Fibroblast of upper back skin (primary cell): ENCODE results near the gene PIGO.

Source experiments
- DNase-seq: peaks from one replicate; pipeline ENCODE4 v3.0.0-alpha.2; 2013

The PIGO gene

DNA sequence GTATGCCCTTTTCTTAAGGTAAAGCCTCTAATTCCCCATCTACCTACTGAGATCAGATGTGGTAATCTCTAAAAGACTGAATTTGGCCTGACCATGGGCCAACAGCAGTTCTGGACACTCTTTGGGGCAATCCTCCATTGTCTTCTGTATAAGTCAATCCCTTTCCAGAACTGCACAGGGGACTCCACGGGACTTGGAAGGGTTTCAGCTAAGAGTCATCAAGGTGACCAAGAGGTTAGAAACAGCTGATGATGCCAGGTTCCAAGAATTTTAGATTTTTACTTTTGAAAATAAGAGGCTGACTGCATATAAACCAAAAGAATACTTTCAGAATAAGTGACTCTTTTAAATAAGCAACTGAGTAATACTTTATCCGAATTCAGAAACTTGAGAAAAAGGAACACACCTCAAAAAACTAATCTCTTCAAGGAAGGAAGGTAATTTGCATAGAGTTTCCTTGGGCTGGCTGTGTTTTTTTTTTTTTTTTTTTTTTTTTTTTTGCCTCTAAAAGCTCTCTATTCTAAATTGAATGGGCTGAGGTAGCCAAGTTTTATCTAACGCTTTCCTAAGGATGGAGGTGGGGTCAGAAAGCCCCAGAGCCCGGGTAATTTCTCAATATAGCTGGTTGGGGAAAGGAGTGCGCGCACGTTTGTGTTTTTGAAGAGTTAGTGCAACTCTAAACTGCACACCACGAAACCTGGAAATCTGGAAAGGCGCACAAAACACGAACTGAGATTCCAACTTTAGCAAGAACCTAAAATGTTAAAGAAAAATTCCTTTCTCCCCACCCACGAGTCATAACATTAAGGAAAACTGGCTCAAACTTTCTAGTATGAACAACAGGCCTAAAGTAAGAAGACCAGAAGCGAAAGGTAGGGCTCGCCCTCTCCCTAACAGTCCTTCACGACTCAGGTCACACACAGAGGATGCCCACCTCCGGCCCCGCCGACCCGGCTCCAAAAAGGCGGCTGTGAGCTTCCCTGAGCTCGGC, 25.3 kb downstream of the PIGO start:
- peak; percentile 35 for DNase-seq

DNA sequence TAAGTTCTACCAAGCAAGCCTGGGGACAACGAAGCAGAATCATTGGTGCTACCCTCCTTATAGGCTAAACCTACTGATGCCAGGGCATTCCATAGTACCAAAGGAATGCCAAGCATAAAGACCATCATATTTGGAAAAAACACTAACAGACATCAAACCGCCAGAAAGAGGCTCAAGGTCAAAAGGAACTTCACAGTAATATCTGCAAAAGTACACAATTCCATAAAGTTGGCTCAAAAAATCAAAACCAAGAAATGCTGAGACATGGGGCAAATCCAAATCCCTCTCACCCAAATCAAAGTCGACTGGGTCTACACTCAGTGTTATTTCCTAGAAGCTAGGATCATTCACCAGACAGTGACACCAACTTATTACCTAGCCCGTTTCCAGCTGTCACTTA, 27.4 kb downstream of the PIGO start:
- DNase-seq, result no peak

DNA sequence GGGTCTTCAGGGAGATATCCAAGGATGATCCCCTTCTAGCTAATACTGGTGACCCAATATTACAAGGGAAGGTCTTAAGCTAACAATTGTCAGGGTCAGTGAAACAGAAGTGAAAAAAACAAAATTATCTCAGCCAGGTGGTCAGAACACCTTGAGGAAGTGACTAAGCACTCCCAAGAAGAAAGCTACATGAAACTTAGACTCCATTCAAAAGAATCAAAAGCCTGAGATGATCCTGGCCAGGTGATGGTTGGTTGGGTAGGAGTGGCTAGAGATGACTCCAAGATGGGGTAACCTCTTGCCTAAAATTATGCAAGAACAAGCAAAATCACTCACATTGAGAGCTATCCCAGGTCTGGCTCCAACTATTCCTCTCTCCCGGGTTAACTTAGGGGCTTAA, 29.3 kb downstream of the PIGO start:
- no peak for DNase-seq

DNA sequence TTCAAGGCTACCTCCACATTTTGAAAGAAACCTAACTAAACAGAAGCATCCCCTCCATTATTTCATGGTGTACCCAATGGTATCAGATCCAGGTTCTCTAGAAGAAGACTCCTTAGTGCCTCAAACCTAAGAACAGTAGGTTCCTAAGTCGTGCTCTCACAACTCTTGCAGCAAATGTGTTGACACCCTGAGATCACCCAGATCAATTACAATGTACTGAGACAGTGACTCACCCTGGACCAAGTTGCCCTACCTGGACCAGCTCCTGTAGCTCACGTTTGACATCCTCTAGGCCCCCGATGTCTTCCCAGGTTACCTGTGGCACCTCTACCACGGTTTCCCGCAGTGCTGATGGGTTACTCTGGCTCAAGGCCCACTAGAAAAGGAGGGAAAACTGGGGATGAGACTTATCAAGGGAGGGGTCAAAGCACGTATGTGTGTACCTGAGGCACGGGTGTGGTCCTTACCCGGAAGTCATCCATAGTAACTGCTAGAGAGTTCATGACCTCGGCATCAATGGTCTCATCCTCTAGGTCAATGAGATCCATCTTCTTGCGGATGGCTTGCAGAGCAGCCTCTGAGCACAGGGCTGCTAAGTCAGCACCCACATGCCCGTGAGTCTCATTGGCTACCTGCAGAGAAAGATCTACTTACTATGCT, 35.7 kb downstream of the PIGO start:
- no peak for DNase-seq

DNA sequence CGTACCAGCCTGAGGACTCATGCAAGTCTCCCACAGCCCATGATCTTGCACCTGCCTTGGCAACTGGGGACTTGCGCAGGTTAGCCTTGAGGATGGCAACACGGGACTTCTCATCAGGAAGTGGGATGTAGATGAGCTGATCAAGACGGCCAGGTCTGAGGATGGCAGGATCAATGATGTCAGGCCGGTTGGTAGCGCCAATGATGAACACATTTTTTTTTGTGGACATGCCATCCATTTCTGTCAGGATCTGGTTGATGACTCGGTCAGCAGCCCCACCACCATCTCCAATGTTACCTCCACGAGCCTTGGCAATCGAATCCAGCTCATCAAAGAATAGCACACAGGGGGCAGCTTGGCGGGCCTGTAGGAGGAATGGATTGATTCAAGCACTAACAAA, 37.0 kb downstream of the PIGO start:
- no peak for DNase-seq

DNA sequence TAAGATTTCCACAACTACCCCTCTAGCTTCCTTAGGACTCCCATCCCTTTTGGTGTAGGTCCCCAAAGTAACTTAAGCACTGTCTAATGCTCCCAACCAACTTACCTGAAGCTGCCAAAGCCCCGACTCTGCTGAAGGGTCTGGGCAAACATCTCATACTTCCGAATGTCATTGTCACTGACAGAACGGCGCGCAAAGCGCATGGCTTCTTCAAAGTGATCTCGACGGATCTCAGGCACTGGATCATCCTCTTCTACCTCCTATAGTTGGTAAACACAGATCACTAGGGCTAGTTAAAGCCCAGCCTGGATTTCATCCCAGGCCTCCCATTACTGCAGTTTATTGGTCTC, 39.1 kb downstream of the PIGO start:
- no peak for DNase-seq

DNA sequence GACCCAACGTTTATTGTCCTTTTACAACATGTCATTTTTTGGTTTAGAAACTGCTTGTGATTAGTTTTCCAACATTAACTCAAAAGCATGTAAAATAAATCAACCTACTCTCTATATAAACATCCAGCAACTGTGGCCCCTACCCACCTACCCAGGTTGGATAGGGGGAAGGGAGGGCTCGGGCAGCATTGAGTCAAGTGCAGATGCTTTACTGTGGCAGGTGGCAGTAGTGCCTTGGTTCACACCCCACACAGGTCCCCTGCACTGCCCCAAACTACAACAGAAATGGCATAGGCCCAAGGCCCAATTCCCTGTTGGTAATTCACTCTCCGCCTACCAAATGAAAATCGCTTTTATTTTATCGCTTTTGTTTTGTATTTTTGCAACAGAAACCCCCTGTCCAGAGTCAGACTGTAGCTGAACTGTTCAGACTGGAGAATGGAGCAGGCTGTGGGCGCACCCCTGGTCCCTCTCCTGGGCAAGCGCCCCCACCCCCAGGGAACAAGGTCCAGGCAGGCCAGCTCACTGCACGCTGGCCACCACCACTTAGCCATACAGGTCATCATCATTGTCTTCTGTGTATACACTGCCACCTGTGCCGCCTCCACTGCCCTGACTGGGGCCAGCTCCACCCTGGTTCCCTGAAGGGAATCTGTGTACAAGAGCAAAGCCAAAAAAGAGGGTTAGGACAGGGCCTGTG, 39.7 kb downstream of the PIGO start:
- no peak for DNase-seq

DNA sequence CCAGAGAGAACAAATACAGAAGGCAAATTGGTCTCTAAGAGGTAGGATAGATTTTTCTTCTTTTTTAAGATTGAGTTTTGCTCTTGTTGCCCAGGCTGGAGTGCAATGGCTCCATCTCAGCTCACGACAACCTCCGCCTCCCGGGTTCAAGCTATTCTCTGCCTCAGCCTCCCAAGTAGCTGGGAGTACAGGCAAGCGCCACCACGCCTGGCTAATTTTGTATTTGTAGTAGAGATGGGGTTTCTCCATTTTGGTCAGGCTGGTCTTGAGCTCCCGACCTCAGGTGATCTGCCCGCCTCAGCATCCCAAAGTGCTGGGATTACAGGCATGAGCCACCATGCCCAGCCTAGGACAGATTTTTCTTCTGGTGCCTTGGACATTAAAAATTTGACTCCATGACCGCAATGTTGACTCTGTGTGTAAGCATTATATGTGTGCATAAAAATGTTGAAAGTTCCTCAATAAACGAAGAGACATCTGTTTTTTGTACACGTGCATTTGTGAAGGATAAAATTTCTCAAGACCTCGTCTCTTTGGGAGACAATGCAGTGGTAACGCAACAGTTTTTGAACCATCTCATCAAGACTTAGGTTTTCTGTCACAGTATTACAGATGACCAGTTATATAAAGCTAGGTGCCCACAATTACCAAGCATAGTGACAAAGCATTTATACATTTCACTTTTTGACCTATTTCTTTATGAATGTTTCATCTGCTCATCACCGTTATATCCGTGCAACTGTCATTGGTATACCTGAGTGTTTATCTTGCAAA, 41.3 kb downstream of the PIGO start:
- no peak for DNase-seq

DNA sequence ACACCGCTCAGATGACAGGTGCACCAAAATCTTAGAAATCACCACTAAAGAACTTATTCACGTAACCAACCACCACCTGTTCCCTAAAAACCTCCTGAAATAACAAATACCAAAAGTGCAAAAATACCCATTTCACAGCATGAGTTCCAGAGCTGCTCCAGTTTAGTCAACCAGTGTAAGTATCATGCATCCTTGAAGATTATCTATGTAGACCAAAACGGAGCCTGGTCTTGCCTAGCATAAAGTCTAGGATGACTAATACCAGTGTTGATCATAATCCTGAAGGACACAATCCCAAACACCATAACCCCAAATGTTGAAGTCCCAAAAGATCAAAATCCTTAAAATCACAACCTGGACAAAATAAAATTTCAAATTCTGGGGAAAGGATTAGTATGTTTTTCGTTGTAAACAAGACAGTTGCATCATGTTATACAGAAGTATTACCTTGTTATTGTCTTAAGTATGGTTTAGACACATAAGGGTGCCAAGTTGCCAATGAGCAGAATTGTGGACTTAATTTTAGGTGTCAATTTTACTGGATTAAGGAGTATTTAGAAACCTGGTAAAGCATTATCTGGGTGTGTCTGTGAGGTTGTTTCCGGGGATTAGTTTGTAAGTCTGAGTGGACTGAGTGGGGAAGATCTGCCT, 42.1 kb downstream of the PIGO start:
- DNase-seq, result no peak

DNA sequence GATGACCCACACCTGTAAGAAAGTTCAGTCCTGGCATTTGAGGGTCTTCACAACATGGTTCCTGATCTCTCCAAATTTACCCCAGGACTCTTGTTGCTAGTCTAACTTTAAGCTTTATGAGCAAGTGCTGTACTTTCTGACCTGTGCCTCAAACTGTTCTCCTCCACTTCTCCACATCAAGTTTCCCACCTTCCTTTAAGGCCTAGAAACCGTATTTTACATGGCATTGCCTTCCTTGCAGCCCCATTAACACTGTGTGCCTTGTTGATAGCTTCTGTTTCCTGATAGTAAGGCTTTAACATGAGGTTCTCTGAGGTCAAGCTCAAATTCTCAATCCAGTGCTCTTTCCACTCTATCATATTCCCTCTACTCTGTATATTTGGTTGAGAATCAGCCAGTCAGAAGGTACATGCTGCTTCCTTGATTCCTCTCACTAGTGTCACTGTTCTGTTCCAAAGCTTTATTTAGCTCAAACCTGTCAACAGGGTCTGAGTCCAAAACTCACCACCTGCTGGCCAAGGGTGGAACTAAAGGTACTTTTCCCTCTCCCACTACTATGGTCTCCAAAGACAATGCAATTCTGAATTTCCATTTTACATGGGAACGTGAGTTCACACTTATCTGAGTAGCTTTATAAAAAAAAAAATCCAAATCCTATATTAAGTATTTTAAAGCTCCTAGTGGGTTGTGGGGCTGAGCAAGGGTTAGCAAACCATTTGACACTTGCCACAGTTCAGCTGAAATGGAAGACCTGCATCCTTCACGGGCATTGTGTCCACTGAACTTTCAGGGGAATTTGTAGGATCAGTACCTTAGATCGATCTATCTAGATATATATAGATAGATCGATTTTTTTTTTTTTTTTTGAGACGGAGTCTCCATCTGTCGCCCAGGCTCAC, 45.1 kb downstream of the PIGO start:
- DNase-seq, result peak; percentile 35

DNA sequence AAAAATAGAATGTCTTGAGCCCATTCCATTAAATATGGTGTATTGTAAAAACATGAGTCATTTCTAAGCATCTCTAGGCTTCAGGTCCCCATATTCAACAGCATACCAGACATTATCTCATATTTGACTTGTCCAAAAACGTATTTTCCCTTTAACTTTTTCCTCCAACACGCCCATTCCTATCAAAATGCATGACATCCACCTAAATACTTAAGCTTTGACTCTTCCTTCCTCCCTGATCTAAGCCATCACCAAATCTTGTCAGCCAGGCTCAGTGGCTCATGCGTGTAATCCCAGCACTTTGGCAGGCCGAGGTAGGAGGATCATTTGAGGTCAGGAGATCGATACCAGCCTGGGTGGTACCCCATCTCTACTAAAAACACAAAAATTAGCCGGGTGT, 47.9 kb downstream of the PIGO start:
- DNase-seq, result peak; percentile 6

DNA sequence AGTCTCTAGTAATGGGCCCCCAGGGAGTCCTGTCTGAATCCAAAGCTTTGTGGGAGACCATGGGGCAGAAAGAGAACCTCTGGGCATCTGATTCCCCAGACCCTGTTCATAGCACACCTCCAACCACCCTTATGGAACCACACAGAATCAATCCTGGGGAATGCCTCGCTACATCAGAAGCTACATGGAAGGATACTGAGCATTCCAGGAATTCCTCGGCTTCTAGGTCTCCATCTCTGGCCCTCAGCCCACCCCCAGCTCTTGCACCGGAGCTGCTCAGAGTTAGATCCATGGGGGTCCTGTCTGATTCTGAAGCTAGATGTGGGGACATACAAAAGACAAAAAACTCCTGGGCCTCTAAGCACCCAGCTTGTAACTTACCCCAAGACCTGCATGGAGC, 52.3 kb downstream of the PIGO start:
- peak; percentile 65 for DNase-seq

DNA sequence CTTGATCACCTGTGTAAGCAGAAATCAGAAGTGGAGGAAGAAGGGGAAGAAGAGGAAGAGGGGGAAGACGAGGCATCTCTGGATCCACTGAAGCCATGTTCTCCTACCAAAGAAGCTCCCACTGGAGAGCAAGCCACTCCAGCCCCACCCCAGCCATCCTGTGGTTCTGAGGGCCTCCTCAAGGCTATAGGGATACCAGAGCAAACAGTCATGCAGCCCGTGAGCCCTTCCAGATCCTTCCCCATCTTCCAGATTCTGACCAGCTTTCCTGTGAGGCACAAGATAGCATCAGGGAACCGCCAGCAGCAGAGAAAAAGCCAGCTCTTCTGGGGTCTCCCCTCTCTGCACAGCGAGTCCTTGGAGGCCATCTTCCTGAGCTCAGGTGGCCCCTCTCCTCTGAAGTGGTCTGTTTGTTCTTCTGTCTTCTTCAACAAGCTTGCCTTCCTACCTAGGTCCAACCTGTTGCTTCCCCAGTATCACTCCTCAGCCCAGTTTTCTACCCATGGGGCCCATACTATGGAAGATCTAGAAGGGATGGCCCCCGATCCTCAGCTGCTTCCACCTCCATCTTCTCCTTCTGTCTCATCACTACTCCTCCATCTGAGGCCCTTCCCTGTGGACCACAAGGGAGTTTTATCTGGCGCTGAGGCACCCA, 53.4 kb downstream of the PIGO start:
- DNase-seq, result no peak

DNA sequence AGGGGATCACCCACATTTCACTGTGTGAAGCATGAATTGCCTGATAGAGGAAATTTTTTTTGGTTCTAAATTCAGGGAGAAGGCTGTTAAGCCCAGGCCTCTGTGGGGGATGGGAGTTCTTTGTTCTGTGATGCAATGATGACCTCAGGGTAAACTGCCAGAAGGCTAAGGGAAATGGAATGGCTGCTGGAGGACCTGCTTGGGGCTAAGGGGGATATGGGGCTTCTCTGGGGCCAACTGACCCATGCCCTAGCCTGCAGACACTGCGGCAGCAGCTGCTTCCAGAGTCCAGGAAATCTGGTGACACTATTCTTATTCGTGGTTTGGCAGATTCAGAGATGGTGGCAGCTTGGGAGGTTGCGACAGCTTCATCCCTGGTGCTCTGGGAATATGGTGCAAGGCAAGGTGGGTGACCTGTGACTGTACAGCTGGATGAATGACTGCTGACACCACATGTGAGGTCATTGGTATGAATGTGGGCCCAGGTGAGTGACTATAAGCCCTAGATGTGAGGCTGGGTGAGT, 54.2 kb downstream of the PIGO start:
- peak; percentile 20 for DNase-seq
